Measurements from ENCODE around the gene CELF3. TPM values are rescaled to one million over a fixed set of nuclear protein-coding genes. Genes with fewer than 3 reads are reported as not detected.

CELF3 gene
- total RNA-seq, 4 donors from 2014 or later: 1.4 TPM; not detected in 3

GRCh38 chr1:151715726-151716404 lies 738 bp downstream of the CELF3 start:
- no peak for DNase-seq
- H3K36me3 ChIP-seq: no peaks in the 10 kb centered on the region
- H3K4me3 ChIP-seq (replicated peaks in 1 of 3): no peak overlapping the region
- TF ChIP-seq, protein P1, sequence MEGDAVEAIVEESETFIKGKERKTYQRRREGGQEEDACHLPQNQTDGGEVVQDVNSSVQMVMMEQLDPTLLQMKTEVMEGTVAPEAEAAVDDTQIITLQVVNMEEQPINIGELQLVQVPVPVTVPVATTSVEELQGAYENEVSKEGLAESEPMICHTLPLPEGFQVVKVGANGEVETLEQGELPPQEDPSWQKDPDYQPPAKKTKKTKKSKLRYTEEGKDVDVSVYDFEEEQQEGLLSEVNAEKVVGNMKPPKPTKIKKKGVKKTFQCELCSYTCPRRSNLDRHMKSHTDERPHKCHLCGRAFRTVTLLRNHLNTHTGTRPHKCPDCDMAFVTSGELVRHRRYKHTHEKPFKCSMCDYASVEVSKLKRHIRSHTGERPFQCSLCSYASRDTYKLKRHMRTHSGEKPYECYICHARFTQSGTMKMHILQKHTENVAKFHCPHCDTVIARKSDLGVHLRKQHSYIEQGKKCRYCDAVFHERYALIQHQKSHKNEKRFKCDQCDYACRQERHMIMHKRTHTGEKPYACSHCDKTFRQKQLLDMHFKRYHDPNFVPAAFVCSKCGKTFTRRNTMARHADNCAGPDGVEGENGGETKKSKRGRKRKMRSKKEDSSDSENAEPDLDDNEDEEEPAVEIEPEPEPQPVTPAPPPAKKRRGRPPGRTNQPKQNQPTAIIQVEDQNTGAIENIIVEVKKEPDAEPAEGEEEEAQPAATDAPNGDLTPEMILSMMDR (IDR thresholded peaks at IDR 0.05): no peak
- TF ChIP-seq POLR2A (IDR thresholded peaks at IDR 0.05): no peak
- no peak overlapping the region for H3K27ac ChIP-seq
- intact Hi-C loops (cut with DNase I): no loop called here
- H3K9me3 ChIP-seq: no peaks in the 10 kb centered on the region
- H3K27me3 ChIP-seq: peaks cover 9% of the 10 kb centered on the region
- 31 to 33% methylated on average over 13 to 17 of the region's 17 CpGs for WGBS, 2 donors
- peaks cover 0 to 18% of the 10 kb centered on the region in 2 donors for H3K4me1 ChIP-seq

GRCh38 chr1:151714820-151715725 lies 1.5 kb downstream of the CELF3 start:
- Histone ChIP-seq H3K36me3 (no peaks in the 10 kb centered on the region), H3K9me3 (no peaks in the 10 kb centered on the region), H3K27ac (no peak overlapping the region), H3K4me1 (peaks cover 0 to 12% of the 10 kb centered on the region in 2 donors), H3K27me3 (peaks cover 9% of the 10 kb centered on the region), H3K4me3 (replicated peaks in 1 of 3) (no peak overlapping the region)
- WGBS, 2 donors: 57 to 59% methylated on average over 10 of the region's 10 CpGs
- intact Hi-C loops (cut with DNase I): no loop called here
- DNase-seq: no peak
- no peak for TF ChIP-seq POLR2A (IDR thresholded peaks at IDR 0.05)
- TF ChIP-seq, protein P1 (IDR thresholded peaks at IDR 0.05): no peak

DNA sequence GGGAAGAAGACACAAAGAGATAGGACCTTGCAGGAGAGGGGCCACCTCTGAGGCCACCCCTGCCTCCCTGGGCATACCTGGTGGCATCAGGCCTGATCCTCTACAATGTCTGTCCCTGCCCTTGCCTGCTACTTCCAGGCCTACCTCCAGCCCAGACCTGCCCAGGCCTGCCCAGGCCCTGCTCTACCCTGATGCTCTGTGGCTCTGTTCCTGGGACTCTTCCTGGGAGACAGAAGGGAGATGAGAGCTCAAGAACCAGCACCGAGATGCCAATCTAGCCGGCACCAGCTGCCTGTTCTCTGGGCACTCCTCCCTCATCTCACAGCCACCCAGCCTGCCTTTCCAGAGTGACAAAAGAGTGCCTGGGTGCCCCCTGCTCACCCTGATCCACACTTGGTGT lies 2.7 kb downstream of the CELF3 start:
- Histone ChIP-seq H3K36me3 (no peaks in the 10 kb centered on the region), H3K4me1 (peaks cover 0 to 12% of the 10 kb centered on the region in 2 donors), H3K4me3 (replicated peaks in 1 of 3) (no peak overlapping the region), H3K27ac (no peak overlapping the region), H3K9me3 (no peaks in the 10 kb centered on the region), H3K27me3 (peaks cover 9% of the 10 kb centered on the region)
- intact Hi-C loops (cut with DNase I): no loop called here
- DNase-seq: no peak
- 90 to 93% methylated on average over 2 of the region's 2 CpGs for WGBS, 2 donors
- no peak for TF ChIP-seq POLR2A (IDR thresholded peaks at IDR 0.05)
- TF ChIP-seq, protein P1 (IDR thresholded peaks at IDR 0.05): no peak

DNA sequence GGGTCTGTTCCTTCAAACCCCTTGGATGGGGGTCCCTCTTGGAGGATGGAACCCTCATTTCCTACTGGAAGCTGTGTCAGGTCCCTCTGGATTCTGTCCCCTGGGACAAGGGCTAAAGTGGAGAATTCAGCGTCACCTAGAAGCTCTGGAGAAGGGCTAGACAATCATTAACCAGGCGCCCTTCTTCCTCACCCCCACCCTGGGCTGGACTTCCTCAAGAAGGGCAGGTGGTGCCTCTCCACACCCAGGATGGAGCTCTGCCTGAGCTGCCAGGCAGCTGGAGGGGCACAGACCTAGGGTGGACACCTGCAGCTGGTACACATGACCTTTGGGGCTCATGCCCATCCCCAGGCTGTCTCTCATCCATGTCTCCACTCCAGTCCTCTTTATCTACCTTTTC lies 3.6 kb downstream of the CELF3 start:
- H3K4me1 ChIP-seq: peaks cover 0 to 12% of the 10 kb centered on the region in 2 donors
- no peak for DNase-seq
- no peaks in the 10 kb centered on the region for H3K9me3 ChIP-seq
- H3K4me3 ChIP-seq (replicated peaks in 1 of 3): no peak overlapping the region
- peaks cover 9% of the 10 kb centered on the region for H3K27me3 ChIP-seq
- intact Hi-C loops (cut with DNase I): no loop called here
- no peak overlapping the region for H3K27ac ChIP-seq
- TF ChIP-seq POLR2A (IDR thresholded peaks at IDR 0.05): no peak
- TF ChIP-seq, protein P1 (IDR thresholded peaks at IDR 0.05): no peak
- 94% methylated on average over 2 of the region's 2 CpGs; no CpG with 5 or more reads in 1 of the 2 donors for WGBS, 2 donors
- no peaks in the 10 kb centered on the region for H3K36me3 ChIP-seq

GRCh38 chr1:151711951-151712350 lies 4.7 kb downstream of the CELF3 start:
- Histone ChIP-seq H3K4me1 (peaks cover 0 to 5% of the 10 kb centered on the region in 2 donors), H3K36me3 (no peaks in the 10 kb centered on the region), H3K4me3 (replicated peaks in 1 of 3) (no peak overlapping the region), H3K27ac (no peak overlapping the region), H3K9me3 (no peaks in the 10 kb centered on the region), H3K27me3 (peaks cover 9% of the 10 kb centered on the region)
- intact Hi-C loops (cut with DNase I): no loop called here
- WGBS, 2 donors: 56 to 61% methylated on average over 10 of the region's 10 CpGs
- DNase-seq: no peak
- TF ChIP-seq, protein P1 (IDR thresholded peaks at IDR 0.05): no peak
- no peak for TF ChIP-seq POLR2A (IDR thresholded peaks at IDR 0.05)

Measured in thyroid gland (tissue), 4 donors.